GM18873 (cell line): ENCODE results near the gene ARHGEF1.

Source experiments
- ATAC-seq: cut with Tn5 transposase; IDR thresholded peaks from one replicate; pipeline ENCODE4 v1.9.1; 2021; ENCODE audit warnings: mild to moderate bottlenecking, moderate library complexity, moderate number of reproducible peaks; ENCODE audit not compliant: unreplicated experiment, low FRiP score

The ARHGEF1 gene

GRCh38 chr19:41879080-41879479, 3.9 kb upstream of the ARHGEF1 start:
- no peak for ATAC-seq

- no peak for ATAC-seq
Observed at GRCh38 chr19:41879670-41880328, 3.2 kb upstream of the ARHGEF1 start.

- no peak for ATAC-seq
Observed at GRCh38 chr19:41880329-41880708, 2.7 kb upstream of the ARHGEF1 start.

GRCh38 chr19:41883463-41883820, 458 bp downstream of the ARHGEF1 start:
- no peak for ATAC-seq

- peak; percentile 62 for ATAC-seq
Observed at GRCh38 chr19:41883821-41884733, 1.1 kb downstream of the ARHGEF1 start.

GRCh38 chr19:41886761-41887710, 4.1 kb downstream of the ARHGEF1 start:
- no peak for ATAC-seq

GRCh38 chr19:41887711-41888382, 4.9 kb downstream of the ARHGEF1 start:
- no peak for ATAC-seq

- no peak for ATAC-seq
Observed at GRCh38 chr19:41888926-41889325, 5.9 kb downstream of the ARHGEF1 start.

- ATAC-seq: no peak
Observed at GRCh38 chr19:41889896-41890295, 6.9 kb downstream of the ARHGEF1 start.

- no peak for ATAC-seq
Observed at GRCh38 chr19:41890936-41891335, 8.0 kb downstream of the ARHGEF1 start.

GRCh38 chr19:41892173-41892902, 9.4 kb downstream of the ARHGEF1 start:
- no peak for ATAC-seq

GRCh38 chr19:41893899-41894298, 10.9 kb downstream of the ARHGEF1 start:
- ATAC-seq: no peak

GRCh38 chr19:41894350-41894749, 11.4 kb downstream of the ARHGEF1 start:
- ATAC-seq: no peak

- ATAC-seq: no peak
Observed at GRCh38 chr19:41895745-41896580, 13.0 kb downstream of the ARHGEF1 start.

GRCh38 chr19:41896581-41896942, 13.6 kb downstream of the ARHGEF1 start:
- no peak for ATAC-seq

GRCh38 chr19:41897181-41897580, 14.2 kb downstream of the ARHGEF1 start:
- no peak for ATAC-seq

GRCh38 chr19:41897820-41898219, 14.8 kb downstream of the ARHGEF1 start:
- ATAC-seq: no peak

- ATAC-seq: no peak
Observed at GRCh38 chr19:41898235-41898634, 15.3 kb downstream of the ARHGEF1 start.
